GM19193 (cell line): Measurements from ENCODE around the gene GSE1.

Source experiments
- POLR2A ChIP-seq: IDR thresholded peaks from 4 replicates; pipeline ENCODE4 v1.6.1; 2011; ENCODE audit not compliant: insufficient read depth, insufficient read length; ENCODE audit errors: extremely low read depth

GSE1 gene

DNA sequence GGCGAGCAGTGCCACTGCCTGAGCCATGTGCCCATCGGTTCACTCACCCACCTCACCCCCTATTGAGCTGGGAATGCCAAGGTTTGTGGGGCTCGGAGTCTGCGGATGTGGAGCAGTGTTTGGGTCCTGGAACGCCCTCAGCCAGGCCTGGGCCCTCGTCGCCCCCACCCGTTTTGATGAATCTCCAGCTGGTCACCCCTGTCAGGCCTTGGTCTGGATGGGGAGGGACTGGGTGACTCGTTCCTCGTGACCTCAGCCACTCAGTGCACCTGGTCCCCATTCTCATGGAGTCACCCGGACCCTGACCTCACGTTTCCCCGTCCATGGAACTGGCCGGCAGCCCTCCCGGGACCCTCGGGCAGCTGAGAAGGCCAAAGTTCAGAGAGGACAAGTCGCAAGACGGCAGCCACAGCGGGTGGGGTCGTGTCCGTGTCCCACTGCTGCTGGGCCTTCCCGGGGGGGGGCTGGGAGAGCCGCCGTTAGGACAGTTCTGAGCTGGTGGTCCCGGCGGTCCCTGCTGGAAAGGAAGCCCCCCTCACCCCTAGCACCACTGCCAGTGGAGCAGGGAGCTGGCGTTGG lies 23.2 kb downstream of the GSE1 start:
- TF ChIP-seq POLR2A: no peak

DNA sequence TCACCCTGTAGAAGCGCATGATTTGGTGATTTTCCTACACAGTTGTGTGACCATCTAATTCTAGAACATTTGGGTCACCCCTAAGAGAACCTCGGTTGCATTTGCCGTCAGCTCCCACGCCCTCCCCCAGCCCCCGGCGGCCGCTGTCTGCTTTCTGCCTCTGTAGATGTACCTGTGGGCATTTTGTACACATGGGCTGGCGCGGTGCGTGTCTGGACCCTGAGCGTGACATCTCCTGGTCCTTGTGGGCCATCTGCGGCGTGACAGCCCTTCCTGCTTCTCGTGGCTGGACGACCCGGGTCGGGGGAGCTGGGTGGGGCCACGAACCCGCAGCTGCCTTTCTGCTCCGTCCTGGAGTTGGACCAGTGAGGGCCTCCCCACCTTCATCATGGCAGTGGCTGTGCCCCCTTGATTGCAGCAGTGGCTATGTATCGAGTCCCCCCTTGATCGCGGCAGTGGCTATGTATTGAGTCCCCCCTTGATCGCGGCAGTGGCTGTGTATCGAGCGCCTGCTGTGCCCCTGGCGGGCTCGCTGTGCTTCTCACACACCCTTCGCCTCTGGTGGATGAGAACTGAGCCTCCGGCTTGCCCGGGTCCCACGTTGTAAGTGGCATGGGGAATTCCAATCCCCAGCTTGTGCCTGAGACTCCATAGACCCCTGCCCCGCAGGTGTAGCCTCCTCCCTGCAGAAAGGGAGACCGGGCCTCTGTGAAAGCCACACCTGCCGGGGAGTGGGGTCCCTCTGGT lies 24.1 kb downstream of the GSE1 start:
- no peak for TF ChIP-seq POLR2A

DNA sequence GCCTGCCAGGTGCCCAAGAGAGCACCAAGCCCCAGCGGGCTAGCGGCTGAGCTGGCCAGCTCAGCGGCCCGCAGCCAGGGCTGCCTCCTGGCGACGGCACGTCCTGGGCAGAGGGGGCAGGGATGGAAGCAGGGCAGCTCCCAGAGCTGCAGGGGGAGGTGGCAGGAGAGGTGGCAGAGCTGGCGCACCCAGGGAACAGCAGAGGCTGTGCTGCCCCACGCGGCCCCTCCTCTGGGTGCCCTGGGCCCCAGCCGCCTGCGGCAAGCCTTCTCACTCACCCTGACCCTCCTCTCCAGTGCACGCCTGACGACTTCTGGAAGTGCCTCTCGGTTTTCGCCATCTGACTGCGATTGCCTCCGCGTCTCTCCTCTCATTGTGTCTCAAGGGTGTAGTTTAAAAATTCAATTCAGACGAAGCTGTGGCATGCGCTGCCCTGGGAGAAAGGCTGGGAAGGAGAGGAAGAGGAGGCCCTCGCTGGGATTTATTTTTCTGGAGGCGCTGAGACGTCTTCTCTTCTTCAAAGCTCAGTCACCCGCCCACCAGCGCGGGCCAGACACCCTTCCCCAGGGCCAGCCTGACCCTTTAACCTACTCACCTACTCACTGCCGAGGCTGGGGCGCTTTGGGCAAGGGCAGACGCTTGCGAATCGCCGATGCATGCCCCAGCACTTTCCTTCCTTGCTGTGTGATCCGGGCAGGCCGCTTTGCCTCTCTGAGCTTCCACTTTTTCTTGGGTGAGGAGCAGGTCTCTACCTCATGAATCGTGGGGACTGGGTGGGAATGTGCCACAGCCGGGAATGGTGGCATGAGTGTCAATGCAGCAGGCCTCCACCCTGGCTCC lies 24.9 kb downstream of the GSE1 start:
- TF ChIP-seq POLR2A: no peak

DNA sequence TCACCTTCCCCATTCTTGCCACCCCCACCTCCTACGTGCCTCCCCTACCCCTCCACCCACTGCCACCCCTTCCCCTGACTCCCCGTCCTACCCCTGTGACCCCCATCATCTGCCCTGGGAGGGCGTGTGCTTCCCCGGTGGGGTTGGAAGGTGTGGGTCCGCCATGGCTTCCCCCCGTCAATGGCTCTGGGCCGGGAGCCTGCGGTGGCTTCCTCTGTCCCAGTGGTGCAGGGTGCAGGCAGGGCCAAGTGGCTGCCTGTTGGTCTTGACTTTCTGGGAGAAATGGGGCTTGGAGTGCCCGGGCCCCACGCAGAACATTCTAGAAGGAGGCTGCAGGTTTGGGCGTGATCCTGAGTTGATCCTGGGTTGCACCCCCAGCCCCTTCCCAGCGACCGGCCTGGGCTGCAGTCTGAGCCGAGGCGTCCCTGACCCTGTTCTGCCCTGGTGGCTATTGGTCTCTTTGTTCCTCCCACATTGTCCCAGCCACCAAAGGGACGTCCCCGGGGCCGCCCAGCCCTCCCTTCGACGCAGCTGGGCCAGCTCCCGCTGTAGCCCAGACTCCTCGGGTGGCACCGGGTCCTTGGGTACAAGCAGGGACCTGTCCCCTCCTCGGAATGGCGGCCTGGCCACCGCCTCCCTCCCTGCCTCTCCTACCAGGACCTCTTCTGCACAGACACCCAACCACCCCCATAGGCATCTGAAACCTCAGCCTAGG lies 25.7 kb downstream of the GSE1 start:
- TF ChIP-seq POLR2A: no peak

DNA sequence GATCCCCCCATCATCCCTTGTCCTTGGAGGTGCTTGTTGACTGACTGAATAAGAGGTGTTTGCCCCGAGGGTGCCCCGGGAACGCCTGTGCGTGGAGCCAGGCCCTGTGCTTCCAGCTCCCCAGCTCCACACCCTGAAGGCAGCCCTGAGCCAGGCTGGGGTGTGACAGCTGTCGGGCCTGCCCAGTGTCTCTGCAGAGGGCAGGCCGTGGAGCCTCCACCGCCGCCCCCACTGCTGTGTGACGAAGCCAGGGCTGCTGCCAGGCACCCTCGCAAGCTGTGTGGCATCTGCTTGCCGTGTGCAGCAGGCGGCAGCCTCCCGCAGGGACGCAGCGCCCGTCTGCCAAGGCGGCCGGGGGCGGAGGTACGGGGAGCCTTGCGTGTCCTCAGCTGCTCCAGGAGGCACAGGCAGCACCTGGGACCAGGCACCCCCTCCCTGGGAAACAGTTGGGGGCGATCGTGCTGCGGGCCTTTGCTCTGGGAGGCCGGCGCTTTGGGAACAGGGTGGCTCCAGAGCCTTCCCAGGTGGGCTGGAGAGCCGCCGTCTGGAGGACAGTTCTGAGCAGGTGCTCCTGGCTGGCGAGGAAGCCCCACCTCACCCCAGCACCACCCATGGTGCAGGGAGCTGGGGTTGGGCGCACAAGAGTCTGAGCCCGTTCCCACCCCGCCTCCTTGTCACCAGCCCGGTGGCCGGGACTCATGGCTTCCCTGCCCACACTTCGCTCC lies 26.6 kb downstream of the GSE1 start:
- no peak for TF ChIP-seq POLR2A

DNA sequence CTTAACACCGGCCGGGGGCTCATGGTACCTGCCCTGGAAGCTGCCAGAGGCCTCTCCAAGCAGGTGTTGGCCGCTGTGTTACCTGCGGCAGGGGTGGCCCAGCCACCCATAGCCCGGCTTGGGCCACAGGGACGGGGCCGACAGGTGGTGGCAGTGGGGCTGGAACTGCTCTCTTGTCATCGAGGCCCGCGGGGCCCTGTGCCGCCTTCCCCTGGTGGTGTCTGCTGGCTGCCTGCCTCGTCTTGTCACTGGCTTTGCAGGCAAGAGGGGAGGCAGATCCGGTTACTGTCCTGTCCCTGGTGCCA lies 27.1 kb downstream of the GSE1 start:
- TF ChIP-seq POLR2A: no peak

DNA sequence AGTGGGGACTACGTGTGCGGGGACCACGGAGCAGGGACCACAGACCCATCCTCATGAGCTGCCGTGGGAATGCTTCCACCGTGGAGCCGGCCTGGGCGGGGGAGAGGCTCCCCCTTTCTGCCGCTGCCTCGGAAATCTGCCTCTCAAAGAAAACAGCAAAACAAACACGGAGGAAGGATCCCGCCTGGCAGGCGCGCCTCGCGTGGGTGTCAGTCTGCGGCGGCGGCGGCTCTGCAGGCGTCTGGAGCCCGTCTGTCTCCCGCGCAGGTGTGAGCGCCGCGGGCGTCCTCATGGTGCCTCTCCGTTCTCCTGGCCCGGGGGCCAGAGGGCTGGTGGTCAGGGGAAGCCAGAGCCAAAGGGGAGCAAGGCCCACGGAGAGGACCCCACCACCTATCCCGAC lies 27.5 kb downstream of the GSE1 start:
- TF ChIP-seq POLR2A: no peak

DNA sequence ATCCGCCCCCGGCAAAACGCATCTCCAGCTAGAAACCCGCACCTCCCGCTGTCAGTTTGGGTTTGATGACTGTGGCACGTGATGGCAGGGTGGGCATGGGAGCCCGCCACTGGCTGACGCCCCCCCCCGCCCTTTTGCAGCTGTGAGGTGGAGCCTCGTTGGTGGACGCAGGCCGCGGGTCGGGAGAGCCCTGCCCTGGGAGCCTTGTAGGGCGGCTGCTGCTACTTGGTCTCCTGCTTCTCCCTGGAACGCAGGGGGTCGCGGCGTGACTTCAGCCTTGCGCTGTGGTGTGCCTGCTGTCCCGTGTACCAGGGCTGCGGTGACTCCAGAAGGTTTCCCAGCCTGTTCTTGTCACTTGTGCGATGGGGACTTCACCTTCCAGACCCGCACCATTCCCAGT lies 28.2 kb downstream of the GSE1 start:
- TF ChIP-seq POLR2A: no peak

DNA sequence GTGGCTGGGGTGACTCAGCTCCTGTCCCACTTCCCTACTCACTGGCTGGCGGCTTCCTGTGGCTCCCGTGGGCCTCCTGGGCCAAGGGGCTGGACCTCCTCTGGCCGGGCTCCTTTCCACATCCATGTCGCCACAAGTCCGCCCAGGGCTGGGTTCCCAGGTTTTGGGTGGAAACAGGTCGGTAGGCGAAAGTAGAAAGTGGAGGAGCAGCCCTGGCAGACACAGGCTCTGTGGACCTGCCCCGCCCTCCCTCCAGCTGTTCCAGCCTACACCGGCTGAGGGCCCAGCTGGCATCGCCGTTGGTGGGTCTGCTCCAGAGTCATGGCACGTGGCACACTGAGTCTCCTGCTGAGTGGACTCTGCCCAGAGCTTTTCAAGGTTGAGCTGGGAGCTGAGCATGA lies 28.7 kb downstream of the GSE1 start:
- no peak for TF ChIP-seq POLR2A

DNA sequence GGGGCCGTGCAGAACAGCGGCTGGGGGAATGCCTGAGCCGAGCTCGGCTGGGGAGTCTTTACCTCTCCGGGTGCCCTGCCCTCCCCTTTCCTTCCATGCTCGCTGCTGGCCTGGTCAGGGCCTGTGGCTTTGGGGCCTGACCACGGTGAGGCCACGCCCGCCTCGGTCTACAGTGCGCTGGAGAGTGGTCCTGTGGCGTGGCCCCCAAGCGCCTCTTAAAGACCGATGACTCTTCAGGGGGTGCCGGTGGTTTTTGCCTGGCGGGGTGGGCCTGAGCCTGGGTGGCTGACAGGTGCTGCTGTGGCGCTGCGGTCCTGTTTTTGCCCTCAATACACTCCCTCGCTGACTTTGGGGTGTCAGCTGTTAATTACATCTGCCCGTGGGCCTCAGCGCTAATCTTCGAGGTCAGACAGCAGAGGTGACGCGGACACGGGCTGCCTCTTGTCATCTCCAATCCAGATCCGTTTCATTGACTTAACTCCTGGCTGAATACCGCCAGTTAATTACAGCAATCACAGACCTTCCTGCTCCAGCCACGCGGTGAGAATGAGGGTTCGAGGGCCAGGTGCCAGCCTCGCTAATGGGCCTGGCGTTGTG lies 29.7 kb downstream of the GSE1 start:
- TF ChIP-seq POLR2A: no peak

DNA sequence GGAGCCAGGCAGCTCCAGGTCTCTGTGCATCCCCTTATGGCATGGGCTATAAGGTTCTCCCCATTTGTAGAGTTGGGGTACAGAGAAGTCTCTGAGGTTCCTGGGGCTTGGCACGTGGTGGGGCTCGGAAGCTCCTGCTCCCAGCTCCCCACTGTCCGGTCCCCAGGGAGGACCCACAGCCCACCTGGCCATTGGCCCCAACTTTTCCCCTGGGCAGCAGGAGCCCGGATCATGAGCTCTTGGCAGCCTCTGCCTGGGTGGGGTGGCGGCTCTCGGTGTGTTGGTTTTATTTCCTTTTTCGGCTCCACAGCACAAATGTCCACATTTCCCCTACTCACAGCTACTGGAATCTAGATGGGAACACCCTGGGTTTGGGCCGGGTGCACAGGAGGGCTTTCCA lies 30.5 kb downstream of the GSE1 start:
- no peak for TF ChIP-seq POLR2A

DNA sequence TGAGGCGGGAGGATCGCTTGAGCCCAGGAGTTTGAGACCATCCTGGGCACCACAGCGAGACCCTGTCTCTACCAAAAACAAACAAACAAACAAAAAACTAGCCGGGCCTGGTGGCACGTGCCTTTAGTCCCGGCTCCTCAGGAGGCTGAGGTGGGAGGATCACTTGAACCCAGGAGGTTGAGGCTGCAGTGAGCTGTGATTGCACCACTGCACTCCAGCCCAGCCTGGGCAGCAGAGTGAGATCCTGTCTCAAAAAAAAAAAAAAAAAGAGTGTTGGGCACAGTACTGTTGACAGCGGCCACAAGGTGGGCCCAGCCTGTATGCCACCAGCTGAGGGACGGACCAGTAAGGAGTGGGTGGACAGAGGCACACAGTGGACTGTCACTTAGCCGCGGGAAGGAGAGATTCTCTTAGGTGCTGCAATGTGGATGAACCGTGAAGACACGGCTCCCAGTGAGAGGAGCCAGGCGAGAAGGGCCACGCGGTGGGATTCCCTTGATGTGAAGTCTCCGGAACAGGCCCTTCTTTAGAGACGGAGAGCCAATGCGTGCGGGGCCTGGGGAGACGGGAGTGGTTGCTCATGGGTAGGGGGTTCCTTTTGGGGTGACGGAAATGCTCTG lies 31.1 kb downstream of the GSE1 start:
- TF ChIP-seq POLR2A: no peak

DNA sequence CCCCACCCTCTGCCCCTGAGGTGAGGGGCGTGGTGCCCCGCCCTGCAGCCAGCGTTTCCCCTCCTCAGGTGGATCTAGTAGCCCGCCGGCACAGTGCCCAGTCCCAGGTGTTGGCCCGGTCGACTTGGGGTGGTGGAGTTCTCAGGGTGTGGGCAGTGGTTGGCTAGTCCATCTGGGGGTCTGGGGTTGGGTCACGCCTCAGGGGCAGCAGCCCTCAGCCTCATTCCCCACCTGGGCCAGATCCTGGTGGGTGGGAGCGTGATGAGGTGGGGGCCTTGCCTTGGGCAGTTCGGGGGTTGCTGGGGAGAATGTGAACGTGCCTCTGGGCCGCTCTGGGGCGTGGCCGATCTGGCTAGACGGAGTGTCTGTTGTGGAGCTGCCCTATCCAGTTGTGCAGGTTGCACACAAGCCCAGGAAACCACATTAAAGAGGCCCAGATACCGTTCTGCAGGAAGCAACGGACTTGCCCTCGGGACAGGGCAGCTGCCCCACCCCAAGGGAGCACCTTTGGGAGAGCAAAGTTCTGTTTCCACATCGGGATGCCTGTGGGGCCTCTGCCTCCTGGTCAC lies 32.0 kb downstream of the GSE1 start:
- no peak for TF ChIP-seq POLR2A
